Hair follicular keratinocyte (primary cell): ENCODE measurements around the gene KATNAL2. TPM values are rescaled to one million over a fixed set of nuclear protein-coding genes. Genes with fewer than 3 reads are reported as not detected.

Experiments
- total RNA-seq: library from RNA; depleted of rRNA; stranded (reverse); fragments of >200 nt; gene quantifications from 2 replicates; pipeline ENCODE4 v1.2.3, GENCODE V29; 2015

KATNAL2 gene
- total RNA-seq: 0.76 and 1.2 TPM in 2 replicates

GRCh38 chr18:46917108-46917802, at the start of gene KATNAL2, which contains the start of gene PIAS2:
TSS of gene KATNAL2 (plus strand) at chr18:46917602. CDS start at chr18:46946873, 29,271 bp downstream.
TSS of gene PIAS2 (minus strand) at chr18:46917507. CDS start at chr18:46917345, 162 bp downstream.

GRCh38 chr18:47035156-47035671, 117.8 kb downstream of the KATNAL2 start, which contains the start of gene ELOA2:
TSS of gene ELOA2 (minus strand) at chr18:47035621. CDS start at chr18:47035264, 357 bp downstream.

DNA sequence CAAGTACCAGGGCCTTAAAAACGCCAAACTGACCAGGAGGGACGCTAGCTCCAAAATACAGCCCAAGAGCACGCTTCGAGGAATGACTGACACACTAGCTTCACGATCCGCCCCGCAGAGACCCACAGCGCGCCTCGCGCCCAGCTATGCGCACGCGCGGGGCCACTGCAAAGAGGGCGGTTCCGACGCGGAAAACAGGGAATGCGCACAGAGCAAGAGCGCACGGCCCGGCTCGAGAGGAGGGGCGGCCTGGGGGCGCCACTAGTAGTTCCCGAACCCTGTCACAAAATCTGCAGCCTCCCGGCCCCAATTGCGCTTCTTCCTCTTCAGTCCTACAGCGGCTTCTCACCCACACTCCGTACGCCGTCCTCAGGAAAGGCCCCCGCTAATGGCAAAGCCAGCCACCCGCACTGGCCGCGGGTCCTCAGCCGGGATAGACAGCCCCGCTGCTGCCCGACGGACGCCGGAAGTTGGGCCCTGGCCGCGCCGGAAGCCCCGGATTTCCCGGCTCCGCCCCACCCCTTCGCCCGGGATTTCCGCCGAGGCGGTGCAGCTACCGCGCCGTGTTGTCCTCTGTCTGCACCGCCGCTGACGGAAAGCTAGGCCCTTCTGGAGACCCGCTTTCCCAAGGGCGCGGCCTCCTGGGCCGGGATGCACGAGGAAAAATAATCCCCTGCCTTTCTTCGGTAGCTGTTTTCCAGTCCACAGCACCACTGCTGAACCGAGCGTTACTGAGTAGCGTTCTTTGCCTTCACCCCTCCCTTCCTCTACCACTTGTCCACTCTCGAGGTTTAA, 232.8 kb downstream of the KATNAL2 start, which contains the start of gene HDHD2:
HDHD2 (minus strand) TSS at position 472 of the 795 bp plus-strand sequence. CDS start 14,061 bp downstream, outside the sequence.

Other genes starting within 250 kb of the KATNAL2 start
- gene ST8SIA5, start 160.5 kb upstream of the KATNAL2 start, total RNA-seq: not detected in 2 replicates
- 6.2 and 7.1 TPM in 2 replicates for gene PIAS2, start 95 bp upstream of the KATNAL2 start, total RNA-seq
- not detected in 2 replicates for gene ELOA2, start 118.0 kb downstream of the KATNAL2 start, total RNA-seq
- gene HDHD2, start 232.9 kb downstream of the KATNAL2 start, total RNA-seq: 13.0 and 23.0 TPM in 2 replicates